ENCODE measurements around the gene CHST3.

DNA sequence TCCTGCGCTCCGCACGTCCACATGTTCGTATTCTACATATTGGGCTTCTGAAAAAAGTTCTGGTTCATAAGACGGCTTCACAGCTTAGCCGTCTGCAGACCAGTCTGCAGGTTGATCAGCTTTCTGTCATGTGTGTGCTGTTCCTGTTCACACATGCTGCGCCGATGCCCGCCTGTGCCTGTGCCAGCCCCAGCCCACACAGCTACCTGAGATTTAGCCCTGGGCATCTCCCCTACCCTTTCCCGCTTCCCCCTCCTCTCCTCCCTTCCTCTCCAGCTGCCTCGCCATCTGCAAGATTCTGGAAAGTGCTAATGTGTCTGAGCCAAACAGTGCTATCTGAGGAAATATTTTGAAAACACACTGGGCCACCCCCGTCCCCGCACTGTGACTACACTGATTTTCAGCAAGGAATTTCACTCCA is 7.1 kb downstream of the CHST3 start:
- TF ChIP-seq, protein P1, sequence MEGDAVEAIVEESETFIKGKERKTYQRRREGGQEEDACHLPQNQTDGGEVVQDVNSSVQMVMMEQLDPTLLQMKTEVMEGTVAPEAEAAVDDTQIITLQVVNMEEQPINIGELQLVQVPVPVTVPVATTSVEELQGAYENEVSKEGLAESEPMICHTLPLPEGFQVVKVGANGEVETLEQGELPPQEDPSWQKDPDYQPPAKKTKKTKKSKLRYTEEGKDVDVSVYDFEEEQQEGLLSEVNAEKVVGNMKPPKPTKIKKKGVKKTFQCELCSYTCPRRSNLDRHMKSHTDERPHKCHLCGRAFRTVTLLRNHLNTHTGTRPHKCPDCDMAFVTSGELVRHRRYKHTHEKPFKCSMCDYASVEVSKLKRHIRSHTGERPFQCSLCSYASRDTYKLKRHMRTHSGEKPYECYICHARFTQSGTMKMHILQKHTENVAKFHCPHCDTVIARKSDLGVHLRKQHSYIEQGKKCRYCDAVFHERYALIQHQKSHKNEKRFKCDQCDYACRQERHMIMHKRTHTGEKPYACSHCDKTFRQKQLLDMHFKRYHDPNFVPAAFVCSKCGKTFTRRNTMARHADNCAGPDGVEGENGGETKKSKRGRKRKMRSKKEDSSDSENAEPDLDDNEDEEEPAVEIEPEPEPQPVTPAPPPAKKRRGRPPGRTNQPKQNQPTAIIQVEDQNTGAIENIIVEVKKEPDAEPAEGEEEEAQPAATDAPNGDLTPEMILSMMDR (IDR thresholded peaks at IDR 0.05) = no peak
- TF ChIP-seq POLR2A (IDR thresholded peaks at IDR 0.05; ENCODE audit: low read depth) = no peak
- TF ChIP-seq EP300 (IDR thresholded peaks at IDR 0.05) = no peak
